DMS79 treated with DMSO at 0.1 percent for 48 hours (cell line): ENCODE data around the gene PPAN.

Experiments
- DNase-seq: peaks from one replicate; lab custom pipeline; 2025; lab: John Stamatoyannopoulos, UW

PPAN gene

DNA sequence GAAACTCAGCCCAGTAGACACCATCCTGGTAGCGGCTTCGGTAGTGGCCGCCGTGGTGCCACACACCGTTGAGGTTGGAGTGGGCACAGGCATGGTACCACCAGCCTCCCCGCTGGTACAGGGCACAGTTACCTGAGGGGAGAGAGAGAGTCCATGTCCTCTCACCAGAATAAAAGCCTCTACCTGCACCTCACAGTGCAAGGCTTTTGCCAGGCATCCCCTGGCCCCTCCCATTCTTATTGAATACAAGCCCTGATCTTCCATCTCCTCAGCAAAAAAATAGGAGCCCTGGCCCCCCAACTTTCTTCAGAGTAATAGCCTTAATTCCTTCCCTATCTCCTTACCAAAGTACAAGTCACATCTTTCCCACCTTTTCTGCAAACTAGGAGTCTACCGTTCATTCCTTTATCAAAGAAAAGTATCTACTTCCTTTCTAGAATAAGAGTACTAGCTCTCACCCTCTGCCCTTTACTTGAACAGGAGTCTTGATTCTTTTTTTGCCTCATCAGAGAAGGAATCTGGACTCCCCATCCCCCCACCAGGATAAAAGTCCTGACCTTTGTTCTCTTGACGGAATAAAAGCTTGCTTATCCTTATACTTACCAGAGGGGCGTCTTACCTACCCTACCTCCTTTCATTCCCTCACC is 13.4 kb upstream of the PPAN start:
- no peak for DNase-seq

DNA sequence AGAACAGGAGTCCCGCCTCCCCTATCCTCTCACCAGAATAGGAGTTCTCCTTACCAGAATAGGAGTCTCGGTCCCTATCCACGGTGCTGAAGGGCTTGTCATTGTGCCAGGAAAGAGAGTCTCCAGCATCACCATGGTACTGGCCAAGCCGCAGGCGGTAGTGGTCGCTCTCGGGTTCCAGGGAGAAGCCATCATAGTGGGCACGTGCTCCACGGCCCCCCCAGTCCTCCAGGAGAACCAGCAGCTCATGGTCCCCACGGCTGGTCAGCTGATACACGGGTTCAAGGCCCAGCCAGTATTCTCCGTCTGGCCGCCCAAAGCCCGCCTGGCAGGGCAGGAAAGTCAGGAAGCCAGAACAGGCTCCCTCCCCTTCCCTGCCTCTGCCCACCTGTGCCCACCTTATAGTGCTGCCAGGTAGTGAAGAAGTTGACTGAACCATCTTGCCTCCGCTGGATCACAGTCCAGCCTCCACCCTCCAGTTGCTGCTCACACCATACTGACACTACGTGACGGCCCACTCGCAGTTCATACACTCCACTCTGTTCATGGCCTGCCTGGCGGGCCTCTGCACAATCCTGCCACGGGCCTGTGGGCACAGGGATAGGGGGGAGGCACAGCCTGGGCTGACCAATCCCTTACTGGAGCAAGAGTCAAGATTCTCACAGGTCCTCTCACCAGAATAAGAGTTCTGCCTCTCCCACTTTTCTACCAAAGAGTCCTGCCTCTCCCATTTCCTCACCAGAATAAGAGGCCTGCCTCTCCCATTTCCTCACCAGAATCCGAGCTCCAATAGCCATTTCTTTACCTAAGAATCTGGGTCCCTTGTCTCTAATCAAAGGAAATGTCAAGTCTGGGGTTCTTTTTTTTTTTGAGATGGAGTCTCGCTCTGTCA is 12.6 kb upstream of the PPAN start:
- no peak for DNase-seq

DNA sequence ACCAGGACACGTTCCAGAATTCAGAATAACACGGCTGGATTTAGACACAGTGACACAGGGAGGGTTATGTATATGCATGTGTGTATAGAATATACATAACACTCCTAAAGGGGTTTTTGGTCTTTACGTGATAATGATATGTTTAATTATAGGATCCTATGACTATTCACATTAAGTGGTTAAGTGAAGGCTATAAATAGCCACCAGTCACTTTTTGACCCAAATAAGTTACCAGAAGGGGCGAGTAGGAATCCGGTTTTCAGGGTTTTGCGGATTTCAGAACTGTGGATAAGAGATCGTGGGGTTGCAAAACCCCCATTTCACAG is 10.6 kb upstream of the PPAN start:
- DNase-seq = no peak

DNA sequence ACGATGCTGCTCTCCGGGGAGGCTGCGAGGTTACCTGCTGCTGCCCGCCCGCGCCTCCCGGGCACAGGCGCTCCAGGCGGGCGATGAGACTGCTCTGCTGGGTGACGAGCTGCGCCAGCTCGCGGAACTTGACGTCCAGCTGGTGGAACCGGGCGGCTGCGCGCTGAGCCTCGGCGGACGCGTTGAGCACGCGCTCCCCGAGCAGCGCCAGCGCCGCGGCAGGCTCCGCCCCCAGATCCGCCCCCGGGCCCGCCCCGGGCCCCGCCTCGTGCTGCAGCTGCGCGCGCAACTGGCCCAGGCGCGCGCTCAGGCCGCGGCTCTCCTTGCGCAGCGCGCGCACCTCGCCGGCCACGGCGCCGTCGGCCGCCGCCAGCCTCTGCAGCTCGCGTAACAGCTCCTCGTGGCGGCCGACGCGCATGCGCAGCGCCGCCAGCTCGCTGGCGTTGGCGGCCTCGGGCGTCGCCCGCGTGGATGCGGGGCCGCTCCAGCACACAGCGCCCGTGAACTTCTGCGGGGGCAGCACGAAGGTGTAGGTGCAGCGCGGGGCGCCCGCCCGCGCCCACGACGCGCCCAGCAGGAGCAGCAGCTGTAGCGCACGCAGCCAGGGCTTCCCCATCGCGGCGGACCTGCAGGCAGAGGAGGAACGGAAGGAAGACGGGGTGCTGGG is 10.1 kb upstream of the PPAN start:
- DNase-seq = peak; percentile 84

DNA sequence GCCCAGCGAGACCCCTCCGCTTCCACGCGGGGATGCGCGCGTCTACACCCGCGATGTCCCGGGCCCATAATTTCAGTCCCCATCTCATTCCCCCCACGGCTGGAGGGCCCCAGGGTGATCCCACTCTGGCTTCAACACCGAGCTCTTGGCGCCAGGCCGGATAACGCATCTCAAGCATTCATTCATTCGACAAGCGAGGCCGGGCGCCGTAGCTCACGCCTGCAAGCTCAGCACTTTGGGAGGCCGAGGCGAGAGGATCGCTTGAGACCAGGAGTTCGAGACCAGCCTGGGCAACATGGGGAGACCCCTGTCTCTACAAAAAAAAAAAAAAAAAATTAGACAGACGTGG is 9.6 kb upstream of the PPAN start:
- DNase-seq = peak; percentile 73

GRCh38 chr19:10100163-10100785 is 5.9 kb upstream of the PPAN start:
- DNase-seq = no peak

GRCh38 chr19:10102787-10103236 is 3.4 kb upstream of the PPAN start:
- no peak for DNase-seq

DNA sequence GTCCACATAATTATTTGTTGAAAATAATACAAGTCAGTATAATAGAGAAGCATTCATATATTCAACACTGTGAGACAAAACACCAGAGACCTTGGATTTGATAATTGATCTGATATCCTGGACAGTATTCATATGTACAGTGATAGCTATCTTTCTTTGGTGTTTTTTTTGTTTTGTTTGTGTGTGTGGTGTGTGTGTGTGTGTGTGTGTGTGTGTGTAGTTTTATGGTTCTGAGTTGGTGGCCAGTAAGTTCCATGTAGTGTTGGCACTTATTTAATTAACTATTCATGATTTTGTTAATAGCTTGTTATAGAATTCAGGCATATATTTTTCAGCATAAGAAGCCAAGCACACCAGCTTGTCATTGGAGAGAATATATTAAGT is 2.0 kb upstream of the PPAN start:
- no peak for DNase-seq

DNA sequence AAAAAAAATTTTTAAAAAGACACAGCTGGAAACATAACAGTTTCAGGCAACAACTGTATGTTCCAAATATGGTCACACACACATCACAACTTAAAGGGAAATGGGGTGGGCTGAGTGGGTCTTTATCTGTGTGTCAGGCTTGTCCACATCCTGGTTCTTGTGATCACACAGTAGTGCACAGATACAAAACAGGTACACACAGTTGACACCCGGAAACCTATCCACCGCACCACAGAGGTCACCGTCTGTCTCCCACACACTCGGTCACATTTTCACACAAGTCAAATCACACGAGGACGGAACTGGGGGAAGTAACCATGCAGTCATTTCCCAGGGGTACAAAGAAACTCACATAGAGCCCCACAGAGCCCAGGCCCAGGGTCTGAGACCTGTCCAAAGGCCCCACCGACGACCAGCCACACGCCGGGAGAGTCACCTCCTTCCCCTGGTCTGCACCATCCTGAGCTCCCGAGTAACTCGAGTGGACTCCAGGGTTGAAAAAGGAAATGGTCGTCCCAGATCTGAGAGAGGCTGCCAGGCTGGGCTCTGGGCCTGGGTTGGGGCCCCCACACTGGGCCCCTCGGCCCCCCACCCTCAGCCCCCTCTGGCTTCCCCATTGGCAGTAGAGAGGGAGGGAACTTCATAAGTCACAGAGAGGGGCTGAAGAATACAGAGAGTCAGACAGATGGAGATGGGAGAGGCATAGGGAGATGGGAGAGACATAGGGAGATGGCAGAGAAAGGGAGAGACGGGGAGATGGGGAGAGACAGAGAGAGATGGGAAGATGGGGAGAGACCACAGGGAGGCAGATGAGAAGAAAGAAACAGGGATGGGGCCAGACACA is 1.3 kb upstream of the PPAN start:
- no peak for DNase-seq

DNA sequence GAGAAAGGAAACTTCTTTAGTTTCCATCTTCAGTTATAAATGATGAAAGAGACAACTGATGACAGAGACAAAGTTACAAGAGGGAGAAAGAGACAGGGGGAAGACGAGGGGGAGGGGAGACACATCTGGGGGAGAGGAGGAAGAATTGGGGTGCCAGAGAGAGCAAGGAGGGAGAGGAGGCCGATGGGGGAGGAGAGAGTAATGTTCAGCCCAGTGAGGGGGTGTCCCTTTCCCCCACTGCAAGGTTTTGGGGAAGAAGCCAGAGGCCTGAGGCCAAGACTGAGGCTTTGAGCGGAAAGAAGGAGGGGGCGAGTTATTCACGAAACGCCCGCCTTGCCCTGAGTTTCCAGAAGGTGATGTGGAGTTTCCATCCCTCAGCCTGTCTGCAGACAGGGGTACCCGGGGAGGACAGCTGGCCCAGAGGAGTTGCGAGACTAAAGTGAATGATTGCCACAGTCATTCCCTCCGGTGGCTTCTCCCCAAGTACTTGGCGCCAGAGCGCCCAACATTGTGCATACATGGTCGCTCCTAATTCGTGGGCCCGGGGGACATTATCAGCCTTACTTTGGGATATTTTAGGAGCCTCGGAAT is 558 bp upstream of the PPAN start:
- DNase-seq = no peak

- DNase-seq = no peak
Measured at GRCh38 chr19:10107254-10107653, 1.1 kb downstream of the PPAN start.

- DNase-seq = no peak
Measured at GRCh38 chr19:10107817-10108367, 1.7 kb downstream of the PPAN start.

DNA sequence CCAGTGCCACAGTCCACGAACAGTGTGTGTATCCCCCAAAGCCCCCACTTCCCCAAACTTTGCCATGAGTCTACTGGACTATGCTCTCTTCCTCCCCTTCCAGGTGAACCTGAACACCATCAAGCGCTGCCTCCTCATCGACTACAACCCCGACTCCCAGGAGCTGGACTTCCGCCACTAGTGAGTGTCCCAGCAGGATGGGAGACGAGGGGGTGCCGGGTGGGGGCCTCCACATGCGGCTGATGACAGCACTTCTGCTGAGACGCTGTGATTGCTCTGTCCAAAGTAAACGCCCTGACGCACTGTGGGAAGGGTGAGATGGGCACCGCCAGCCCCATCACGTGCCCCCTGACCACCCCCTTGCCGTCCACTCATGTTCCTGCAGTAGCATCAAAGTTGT is 3.4 kb downstream of the PPAN start:
- DNase-seq = no peak

GRCh38 chr19:10110076-10110971 is 4.2 kb downstream of the PPAN start:
- DNase-seq = no peak

GRCh38 chr19:10110972-10111317 is 4.8 kb downstream of the PPAN start:
- DNase-seq = no peak

GRCh38 chr19:10111405-10111811 is 5.2 kb downstream of the PPAN start, which contains the start of gene P2RY11:
TSS of gene P2RY11 (plus strand) at chr19:10111693. CDS start at chr19:10111722, 29 bp downstream.
- DNase-seq = no peak

DNA sequence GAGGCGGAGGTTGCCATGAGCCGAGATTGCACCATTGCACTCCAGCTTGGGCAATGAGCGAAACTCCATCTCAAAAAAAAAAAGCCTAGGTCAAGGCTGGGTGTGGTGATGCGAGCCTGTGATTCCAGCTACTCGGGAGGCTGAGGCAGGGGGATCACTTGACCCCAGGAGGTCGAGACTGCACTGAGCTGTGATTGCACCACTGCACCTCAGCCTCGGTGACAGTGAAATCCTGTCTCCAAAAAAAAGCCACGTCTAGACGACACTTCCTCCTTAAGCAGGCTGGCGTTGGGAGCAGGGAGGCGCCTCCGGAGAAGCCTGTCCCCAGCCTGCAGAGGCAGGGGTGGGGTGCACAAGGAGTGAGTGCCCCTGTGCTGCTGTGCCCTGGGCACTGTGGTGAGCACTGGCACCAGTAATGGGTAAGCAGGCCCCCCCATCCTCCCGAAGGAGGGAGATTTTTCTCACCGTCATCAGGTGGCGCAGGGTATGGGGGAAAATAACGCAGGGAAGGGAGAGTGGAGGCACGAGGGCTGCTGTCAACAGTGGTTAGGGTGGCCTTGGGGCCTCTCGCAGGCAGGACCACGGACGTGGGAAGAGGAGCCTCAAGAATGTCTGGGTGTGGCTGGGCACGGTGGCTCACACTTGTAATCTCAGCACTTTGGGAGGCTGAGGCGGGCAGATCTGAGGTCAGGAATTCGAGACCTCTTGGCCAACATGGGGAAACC is 6.0 kb downstream of the PPAN start:
- no peak for DNase-seq

GRCh38 chr19:10112895-10113591 is 6.9 kb downstream of the PPAN start:
- DNase-seq = no peak

- DNase-seq = no peak
Measured at GRCh38 chr19:10113592-10113963, 7.4 kb downstream of the PPAN start.
